ENCODE data around the gene ECI2. TPM values are rescaled to one million over a fixed set of nuclear protein-coding genes. Genes with fewer than 3 reads are reported as not detected.

Gene ECI2
- total and polyA plus RNA-seq, 10 of the 15 experiments (the other 5 are each of a cell fraction or from before 2014, with no cell fraction given): 38.7 to 129 (median 60.1) TPM

GRCh38 chr6:4071330-4071729 lies 64.0 kb downstream of the ECI2 start:
- FAIRE-seq (no peak), DNase-seq (ENCODE audit: low read depth, low spot score) (no peak)
- intact Hi-C loops (cut with micrococcal nuclease; ENCODE audit: unreplicated experiment): no loop called here

More at GRCh38 chr6:4071330-4071729, 64.0 kb downstream of the ECI2 start:
- TF ChIP-seq IRF3 (IDR thresholded peaks at IDR 0.05): no peak
- no peak for TF ChIP-seq POLR2AphosphoS5 (IDR thresholded peaks at IDR 0.05; ENCODE audit: low read length)
- no peak for TF ChIP-seq ZNF24 (IDR thresholded peaks at IDR 0.05)
- no peak for TF ChIP-seq EGR1 (IDR thresholded peaks at IDR 0.05; ENCODE audit: borderline replicate concordance in 1 of 2, low read depth in 2 of 2, low read length in 2 of 2)
- no peak for TF ChIP-seq NFXL1 (IDR thresholded peaks at IDR 0.05; ENCODE audit: borderline replicate concordance)
- no peak for TF ChIP-seq SMARCA5 (IDR thresholded peaks at IDR 0.05)
- TF ChIP-seq ZBTB33 (IDR thresholded peaks at IDR 0.05): no peak
- TF ChIP-seq USF2 (IDR thresholded peaks at IDR 0.05; ENCODE audit: borderline replicate concordance, low read depth, low read length): no peak
- H3K27ac ChIP-seq (ENCODE audit: control insufficient read depth, insufficient read depth): no peak overlapping the region
- no peak overlapping the region for H3K4me3 ChIP-seq
- ChIA-PET POLR2A (no interaction called here), RAD21 (ENCODE audit: unreplicated experiment) (no interaction called here), SMC1A (ENCODE audit: uncharacterized antibody, unreplicated experiment) (no interaction called here), CTCF (interaction anchor here (1.1 to 1.2 kb wide), 2 partner anchors 18 to 84 kb away, joined by 4 to 6 read pairs; no protein-coding TSS in a partner anchor)
- no peaks in the 10 kb centered on the region for H3K36me3 ChIP-seq (ENCODE audit: control insufficient read depth in 2 of 2, insufficient read depth in 2 of 2, low read length in 1 of 2)
- no peak for ATAC-seq
- H3K27me3 ChIP-seq (replicated peaks in 1 of 2; ENCODE audit: control insufficient read depth in 2 of 2, insufficient read depth in 2 of 2, low read length in 1 of 2): no peaks in the 10 kb centered on the region
- no peak overlapping the region for H3K9ac ChIP-seq (ENCODE audit: control insufficient read depth, insufficient read depth, low read length)
- no peaks in the 10 kb centered on the region for H3K9me3 ChIP-seq (replicated peaks; ENCODE audit: control insufficient read depth, insufficient read depth, low read length)
- H3K4me2 ChIP-seq (ENCODE audit: control insufficient read depth, insufficient read depth): no peak overlapping the region
- in situ Hi-C loops (cut with MboI): no loop called here
- no TSS peak for BruUV-seq (replicated peaks)
- H3K4me1 ChIP-seq (ENCODE audit: control insufficient read depth, insufficient read depth, low read length): no peaks in the 10 kb centered on the region
- H3K79me2 ChIP-seq (ENCODE audit: control insufficient read depth, insufficient read depth, low read length): no peaks in the 10 kb centered on the region
- no peak overlapping the region for H2AFZ ChIP-seq (ENCODE audit: control insufficient read depth, low read depth, low read length)
- no peaks in the 10 kb centered on the region for H4K20me1 ChIP-seq (ENCODE audit: control insufficient read depth, insufficient read depth)
- 54% methylated on average over 4 of the region's 4 CpGs for WGBS (ENCODE audit: insufficient coverage, insufficient replicate concordance, low lambda C conversion rate, missing lambda C conversion rate)
